Neuron (in vitro differentiated cells): ENCODE results near the gene BTRC.
"Not testable (repeated sequence)": the region's sequence is repeated elsewhere in the genome, so short reads cannot be mapped to it uniquely, and the experiment has no call there.

Experiments
- H2AFZ ChIP-seq: one replicate; pipeline ENCODE4 v1.6.1; 2013; ENCODE audit warnings: low read depth, mild to moderate bottlenecking, inconsistent platforms, low read length, moderate library complexity
- H3K27me3 ChIP-seq: one replicate; pipeline ENCODE4 v1.6.1; 2013; ENCODE audit warnings: low read length; ENCODE audit not compliant: insufficient read depth
- H3K36me3 ChIP-seq: one replicate; pipeline ENCODE4 v1.6.1; 2013; ENCODE audit warnings: low read length; ENCODE audit not compliant: insufficient read depth
- H3K4me1 ChIP-seq: one replicate; pipeline ENCODE4 v1.6.1; 2013; ENCODE audit warnings: low read length; ENCODE audit not compliant: insufficient read depth
- H3K4me3 ChIP-seq: 2 replicates; pipeline ENCODE4 v1.5.1; 2013; ENCODE audit warnings: mild to moderate bottlenecking, low read length, moderate library complexity
- H3K9me3 ChIP-seq: one replicate; pipeline ENCODE4 v1.6.1; 2013; ENCODE audit warnings: low read length

Gene BTRC

DNA sequence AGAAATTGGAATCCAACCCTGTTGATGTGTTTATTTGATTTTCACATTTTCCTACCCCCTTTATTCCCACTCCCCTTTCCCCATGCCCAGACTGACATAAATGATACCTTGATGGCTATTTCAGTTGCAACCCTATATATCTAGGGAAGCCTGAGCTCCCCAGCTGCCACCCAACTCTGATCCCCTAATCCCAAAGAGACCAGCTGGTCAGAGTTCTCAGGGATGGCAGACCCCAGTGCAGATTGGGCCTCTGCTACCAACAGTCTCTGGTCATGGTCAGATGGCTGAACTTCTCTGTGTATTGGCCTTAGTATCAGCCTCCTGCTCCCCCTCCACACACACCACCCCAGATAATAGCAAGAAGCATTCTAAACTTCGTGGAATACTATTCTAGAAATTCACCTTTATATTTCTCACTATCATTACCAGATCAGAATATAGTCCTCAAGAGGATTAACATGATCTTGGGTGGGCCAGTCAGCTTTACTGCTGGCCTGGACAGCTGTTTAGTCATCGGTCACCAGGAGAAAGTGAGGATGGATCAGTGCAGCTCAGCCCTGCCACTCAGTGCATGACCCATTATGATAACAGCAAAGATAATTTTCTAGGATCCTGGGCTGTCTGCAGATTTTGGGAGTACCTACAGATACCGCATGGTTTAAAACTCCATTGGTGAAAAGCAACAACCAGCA lies 24.5 kb upstream of the BTRC start:
- Histone ChIP-seq H3K4me1 (peaks cover 6% of the 10 kb centered on the region), H3K27me3 (peaks cover 21% of the 10 kb centered on the region), H2AFZ (no peak overlapping the region), H3K36me3 (no peaks in the 10 kb centered on the region), H3K9me3 (peaks cover 2% of the 10 kb centered on the region), H3K4me3 (no peak overlapping the region)

DNA sequence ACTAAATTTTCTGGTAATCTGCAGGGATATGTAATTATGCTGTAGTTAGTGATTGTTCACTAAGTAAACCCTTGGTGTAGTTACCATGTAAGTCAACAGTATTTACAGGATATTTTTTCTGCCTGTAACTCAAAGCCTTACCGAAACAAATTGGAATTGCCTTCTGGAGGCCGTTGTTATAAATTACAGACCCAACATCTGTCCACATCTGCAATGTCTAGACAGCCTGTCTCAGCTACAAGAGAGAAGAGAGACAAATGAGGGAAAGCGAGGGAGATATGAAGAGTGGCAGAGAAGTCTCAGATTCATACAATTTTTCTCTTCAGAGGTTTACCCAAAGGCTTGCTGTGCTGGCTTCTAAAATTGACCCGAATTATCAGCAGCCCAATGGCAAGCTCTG lies 23.7 kb upstream of the BTRC start:
- Histone ChIP-seq H3K9me3 (peaks cover 2% of the 10 kb centered on the region), H3K27me3 (peaks cover 21% of the 10 kb centered on the region), H2AFZ (no peak overlapping the region), H3K4me1 (peaks cover 6% of the 10 kb centered on the region), H3K4me3 (no peak overlapping the region), H3K36me3 (no peaks in the 10 kb centered on the region)

DNA sequence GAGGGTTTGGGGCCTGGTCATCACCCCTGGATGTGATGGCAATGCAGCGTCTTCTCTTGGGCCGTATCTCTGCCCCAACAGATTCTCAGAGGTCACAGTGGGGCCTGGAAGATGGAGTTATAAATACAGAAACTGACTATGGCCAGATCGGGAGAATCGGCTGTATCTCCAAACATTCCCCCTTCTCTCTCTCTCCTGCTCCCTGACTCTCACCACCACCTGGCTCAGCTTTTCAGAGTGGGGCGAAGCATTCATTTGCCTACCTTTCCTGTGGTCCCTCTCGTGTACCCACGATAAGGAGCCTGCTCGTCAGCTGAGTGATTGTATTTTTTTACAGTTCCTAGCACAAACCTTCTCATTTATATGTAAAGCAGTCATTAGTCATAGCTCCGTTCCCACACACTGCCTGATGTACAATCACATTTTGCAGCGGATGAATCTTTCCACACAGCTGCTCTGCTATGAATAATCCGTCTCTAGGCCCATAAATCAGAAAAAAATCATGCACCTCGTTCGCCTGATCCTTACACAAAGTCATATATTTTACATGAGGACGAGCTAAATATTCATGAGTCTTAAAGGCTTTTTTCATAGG lies 23.2 kb upstream of the BTRC start:
- peaks cover 6% of the 10 kb centered on the region for H3K4me1 ChIP-seq
- no peak overlapping the region for H3K4me3 ChIP-seq
- H3K9me3 ChIP-seq, result peaks cover 2% of the 10 kb centered on the region
- H3K36me3 ChIP-seq, result no peaks in the 10 kb centered on the region
- H3K27me3 ChIP-seq, result peaks cover 17% of the 10 kb centered on the region
- H2AFZ ChIP-seq, result no peak overlapping the region

DNA sequence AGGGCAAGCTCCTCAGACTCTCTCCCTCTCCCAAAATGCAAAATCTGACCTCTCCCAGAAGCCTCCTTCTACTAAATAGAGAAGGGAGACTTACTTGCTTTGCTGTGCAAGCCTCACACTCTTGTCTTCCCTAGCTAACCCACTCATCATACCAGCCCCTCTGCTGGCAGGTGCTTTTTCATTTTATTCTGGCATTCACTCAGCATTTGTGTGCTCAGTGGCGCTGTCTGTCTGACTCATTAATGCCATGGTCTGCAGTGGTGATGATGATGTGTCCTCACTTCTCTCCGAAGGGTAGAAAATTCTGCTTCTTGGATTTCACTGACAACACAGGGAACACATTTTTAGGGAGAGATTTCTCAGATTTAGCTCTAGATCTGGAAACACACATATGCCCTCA lies 22.0 kb upstream of the BTRC start:
- no peak overlapping the region for H2AFZ ChIP-seq
- H3K4me1 ChIP-seq, result peaks cover 6% of the 10 kb centered on the region
- no peaks in the 10 kb centered on the region for H3K36me3 ChIP-seq
- H3K9me3 ChIP-seq, result peaks cover 2% of the 10 kb centered on the region
- peaks cover 17% of the 10 kb centered on the region for H3K27me3 ChIP-seq
- no peak overlapping the region for H3K4me3 ChIP-seq

DNA sequence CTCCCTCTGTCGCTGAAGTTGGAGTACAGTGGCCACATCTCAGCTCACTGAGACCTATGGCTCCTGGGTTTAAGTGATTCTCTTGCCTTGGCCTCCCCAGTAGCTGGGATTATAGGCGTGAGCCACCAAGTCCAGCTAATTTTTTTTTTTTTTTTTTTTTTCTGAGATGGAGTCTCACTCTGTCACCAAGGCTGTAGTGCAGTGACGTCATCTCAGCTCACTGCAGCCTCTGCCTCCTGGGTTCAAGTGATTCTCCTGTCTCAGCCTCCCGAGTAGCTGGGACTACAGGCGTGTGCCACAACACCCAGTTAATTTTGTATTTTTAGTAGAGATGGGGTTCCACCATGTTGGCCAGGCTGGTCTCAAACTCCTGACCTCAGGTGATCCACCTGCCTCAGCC lies 19.7 kb upstream of the BTRC start:
- not testable (repeated sequence) for H3K36me3 ChIP-seq, H2AFZ ChIP-seq, H3K4me1 ChIP-seq, H3K4me3 ChIP-seq, H3K9me3 ChIP-seq
- peaks cover 17% of the 10 kb centered on the region for H3K27me3 ChIP-seq

DNA sequence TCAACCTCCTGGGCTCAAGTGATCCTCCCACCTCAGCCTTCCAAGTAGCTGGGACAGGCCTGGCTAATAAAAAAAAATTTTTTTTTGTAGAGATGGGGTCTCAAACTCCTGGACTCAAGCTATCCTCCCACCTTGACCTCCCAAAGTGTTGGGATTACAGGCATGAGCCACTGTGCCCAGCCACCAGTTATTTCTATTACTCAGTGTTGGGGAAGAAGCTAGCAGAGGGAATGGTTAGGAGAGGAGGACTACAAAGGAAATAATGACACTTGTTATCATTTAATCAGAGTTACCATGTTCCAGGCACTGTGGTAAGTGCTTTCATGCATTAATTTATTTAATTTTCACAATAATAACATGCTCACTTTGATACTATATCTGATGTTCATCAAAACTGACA lies 17.6 kb upstream of the BTRC start:
- Histone ChIP-seq H2AFZ (no peak overlapping the region), H3K9me3 (no peaks in the 10 kb centered on the region), H3K4me3 (no peak overlapping the region), H3K27me3 (peaks cover 13% of the 10 kb centered on the region), H3K4me1 (no peaks in the 10 kb centered on the region), H3K36me3 (no peaks in the 10 kb centered on the region)

DNA sequence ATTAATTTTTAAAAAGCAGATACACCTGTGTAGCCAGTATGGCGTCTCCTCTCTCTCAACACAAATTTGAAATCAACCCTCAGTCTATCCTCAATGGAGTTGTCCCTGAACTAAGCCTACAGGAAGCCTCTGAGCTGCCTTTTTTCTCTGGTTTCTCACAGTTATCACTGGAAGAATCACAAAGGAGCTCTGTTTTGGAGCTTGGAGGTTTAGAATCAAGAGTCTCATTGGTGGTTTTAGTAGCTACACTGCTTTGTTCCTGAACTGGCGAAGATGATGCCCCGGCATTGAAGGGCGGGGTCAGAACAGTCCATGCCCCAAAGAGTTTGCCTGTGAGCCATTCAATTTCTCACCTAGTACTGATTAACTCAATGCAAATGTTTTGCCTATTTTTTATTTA lies 16.1 kb upstream of the BTRC start:
- H3K27me3 ChIP-seq, result peaks cover 9% of the 10 kb centered on the region
- H3K4me3 ChIP-seq, result no peak overlapping the region
- H3K9me3 ChIP-seq, result no peaks in the 10 kb centered on the region
- no peak overlapping the region for H2AFZ ChIP-seq
- H3K4me1 ChIP-seq, result no peaks in the 10 kb centered on the region
- H3K36me3 ChIP-seq, result no peaks in the 10 kb centered on the region

DNA sequence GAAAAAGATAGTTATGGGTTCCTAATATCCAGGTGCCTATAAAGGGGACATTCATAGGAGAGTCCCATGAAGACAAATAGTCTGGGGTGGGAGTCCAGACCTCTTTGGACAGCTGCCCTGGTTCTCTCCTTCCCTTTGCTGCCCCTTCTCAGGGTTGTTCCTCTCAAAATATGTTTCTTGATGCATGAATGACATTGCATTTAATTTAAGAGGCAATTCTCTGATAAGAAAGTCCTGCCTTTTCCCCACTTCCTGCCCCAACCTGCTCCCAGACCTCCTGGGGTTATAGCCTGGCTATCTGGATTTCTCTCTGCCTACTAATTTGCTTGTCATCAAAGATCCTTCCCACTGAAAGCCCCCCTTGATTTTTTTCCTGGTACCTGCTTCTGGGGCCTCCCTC lies 12.5 kb upstream of the BTRC start:
- Histone ChIP-seq H3K4me1 (no peaks in the 10 kb centered on the region), H3K9me3 (no peaks in the 10 kb centered on the region), H3K36me3 (no peaks in the 10 kb centered on the region), H2AFZ (no peak overlapping the region), H3K4me3 (no peak overlapping the region), H3K27me3 (peaks cover 9% of the 10 kb centered on the region)

DNA sequence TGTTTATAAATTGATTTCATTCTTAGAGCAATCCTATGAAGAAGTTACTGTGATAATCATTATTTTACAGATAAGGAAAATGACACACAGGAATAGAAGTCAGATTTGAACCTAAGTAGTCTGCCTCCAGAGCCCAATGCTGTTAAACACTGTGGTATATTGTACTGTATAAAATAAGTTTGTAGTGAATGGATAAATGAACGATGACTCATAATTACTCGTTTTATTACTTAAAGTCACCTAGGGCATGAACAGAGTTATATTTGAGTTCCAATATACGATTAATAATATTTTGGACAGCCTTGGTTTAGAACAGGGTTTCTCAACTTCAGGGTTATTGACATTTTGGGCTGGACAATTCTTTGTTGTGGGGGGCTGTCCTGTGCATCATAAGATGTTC lies 7.8 kb upstream of the BTRC start:
- Histone ChIP-seq H2AFZ (no peak overlapping the region), H3K4me1 (no peaks in the 10 kb centered on the region), H3K9me3 (no peaks in the 10 kb centered on the region), H3K36me3 (no peaks in the 10 kb centered on the region), H3K27me3 (peaks cover 14% of the 10 kb centered on the region), H3K4me3 (no peak overlapping the region)

DNA sequence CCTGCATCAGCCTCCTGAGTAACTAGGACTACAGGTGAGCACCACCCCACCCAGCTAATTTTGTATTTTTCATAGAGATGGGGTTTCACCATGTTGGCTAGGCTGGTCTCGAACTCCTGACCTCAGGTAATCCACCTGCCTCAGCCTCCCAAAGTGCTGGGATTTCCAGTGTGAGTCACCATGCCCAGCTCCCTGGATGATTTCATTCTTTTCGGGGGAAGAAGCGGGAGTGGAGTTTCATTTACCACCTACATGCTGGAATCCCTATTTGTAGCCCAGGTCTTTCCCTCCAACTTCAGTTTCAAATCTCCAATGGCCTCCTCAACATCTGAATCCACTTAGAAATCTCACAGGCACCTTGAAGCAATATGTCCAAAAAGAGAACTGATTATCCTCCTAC lies 2.9 kb upstream of the BTRC start:
- Histone ChIP-seq H3K4me3 (no peak overlapping the region), H3K9me3 (no peaks in the 10 kb centered on the region), H3K4me1 (peaks cover 11% of the 10 kb centered on the region), H3K27me3 (peaks cover 4% of the 10 kb centered on the region), H2AFZ (no peak overlapping the region), H3K36me3 (peaks cover under 1% of the 10 kb centered on the region)

DNA sequence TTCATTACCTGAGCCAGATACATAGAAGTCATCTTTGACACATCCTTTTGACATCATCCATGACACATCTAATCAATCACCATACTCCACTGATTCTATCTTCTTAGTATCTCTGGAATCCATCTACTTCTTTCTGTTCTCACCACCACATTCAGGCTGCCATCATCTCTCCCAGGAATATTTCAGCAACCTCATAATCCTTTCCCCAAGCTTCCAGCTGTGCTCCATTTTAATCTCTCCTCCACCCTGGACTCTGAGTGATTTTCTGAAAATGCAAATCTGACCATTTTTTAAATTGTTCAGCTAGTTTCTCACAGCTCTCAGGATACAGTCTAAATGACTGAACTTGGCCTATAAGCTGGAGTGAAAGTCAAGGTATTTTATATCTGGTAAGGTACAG lies 2.5 kb upstream of the BTRC start:
- Histone ChIP-seq H3K4me3 (no peak overlapping the region), H3K36me3 (peaks cover 4% of the 10 kb centered on the region), H3K9me3 (no peaks in the 10 kb centered on the region), H3K27me3 (peaks cover 4% of the 10 kb centered on the region), H2AFZ (no peak overlapping the region), H3K4me1 (peaks cover 11% of the 10 kb centered on the region)

DNA sequence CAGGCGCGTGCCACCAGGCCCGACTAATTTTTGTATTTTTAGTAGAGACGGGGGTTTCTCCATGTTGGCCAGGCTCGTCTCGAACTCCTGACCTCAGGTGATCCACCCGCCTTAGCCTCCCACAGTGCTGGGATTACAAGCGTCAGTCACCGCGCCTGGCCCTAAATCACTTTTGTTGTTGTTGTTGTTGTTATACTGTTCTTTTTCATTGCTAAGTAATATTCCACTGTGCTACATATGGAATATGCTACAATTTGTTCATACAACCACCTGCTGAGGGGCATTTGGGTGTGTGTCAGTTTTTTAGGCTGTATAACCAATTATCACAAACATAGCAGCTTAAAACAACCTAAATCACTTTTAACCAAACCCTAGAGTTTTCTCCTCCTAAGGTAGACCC lies 1.1 kb upstream of the BTRC start:
- not testable (repeated sequence) for H3K4me3 ChIP-seq, H3K36me3 ChIP-seq, H3K27me3 ChIP-seq, H3K9me3 ChIP-seq
- H3K4me1 ChIP-seq, result peaks cover 11% of the 10 kb centered on the region
- H2AFZ ChIP-seq, result peak overlapping the region; percentile 88

DNA sequence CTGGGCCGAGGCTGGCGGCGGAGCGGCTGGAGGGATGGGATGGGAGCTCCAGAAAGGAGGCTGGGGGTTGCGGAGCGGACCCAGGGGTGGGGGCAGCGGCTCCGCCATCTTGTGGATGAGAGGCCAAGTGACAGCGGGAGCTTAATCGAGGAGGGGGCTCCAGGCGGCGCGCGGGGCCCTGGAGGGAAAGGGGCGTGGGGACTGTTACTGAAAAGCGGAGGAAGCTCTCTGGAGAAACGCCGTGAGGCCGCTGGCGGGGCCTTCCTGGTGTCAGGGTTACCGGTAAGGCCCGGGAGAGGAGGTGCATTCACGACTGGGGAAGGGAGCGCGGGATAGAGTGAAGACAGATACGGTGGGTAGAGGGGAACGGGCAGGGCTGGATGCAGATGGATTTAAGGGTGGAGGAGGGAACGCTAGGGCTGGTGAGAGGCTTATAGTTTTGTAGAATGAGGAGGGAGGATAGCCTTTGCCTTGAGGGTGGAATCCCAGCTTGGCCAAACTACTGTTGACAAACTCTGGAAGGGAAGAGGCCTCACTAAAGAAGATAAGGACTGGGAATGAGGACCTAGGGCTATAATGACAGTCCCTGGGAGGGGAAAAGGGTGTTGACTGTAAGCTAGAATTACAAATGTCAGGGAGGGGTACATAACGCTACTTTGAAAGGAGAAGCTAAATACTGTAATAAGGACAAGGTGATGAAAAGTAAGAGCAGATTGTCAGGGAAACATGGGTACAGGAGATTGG lies 535 bp downstream of the BTRC start:
- Histone ChIP-seq H3K27me3 (no peaks in the 10 kb centered on the region), H3K36me3 (peaks cover 4% of the 10 kb centered on the region), H3K9me3 (no peaks in the 10 kb centered on the region), H2AFZ (peak overlapping the region; percentile 46), H3K4me1 (peaks cover 11% of the 10 kb centered on the region), H3K4me3 (peak overlapping the region; percentile 88)
